ENCODE measurements around the gene IPO9.

- TF ChIP-seq CTCF (IDR thresholded peaks at IDR 0.05; ENCODE audit: insufficient read depth, low read length), result no peak
- no peak for TF ChIP-seq POLR2AphosphoS5 (IDR thresholded peaks at IDR 0.05; ENCODE audit: low read depth)
- no peak for TF ChIP-seq GABPA (IDR thresholded peaks at IDR 0.05; ENCODE audit: low read depth)
- TF ChIP-seq REST (IDR thresholded peaks at IDR 0.05; ENCODE audit: insufficient replicate concordance, low read depth), result no peak
- no peak for TF ChIP-seq SPI1 (IDR thresholded peaks at IDR 0.05; ENCODE audit: borderline replicate concordance, low read depth)
These were observed 5.7 kb downstream of the IPO9 start for GRCh38 chr1:201834621-201835020.
